H1 (cell line): ENCODE data around the gene MYL11. TPM values are rescaled to one million over a fixed set of nuclear protein-coding genes. Genes with fewer than 3 reads are reported as not detected.
"Not testable (repeated sequence)": the region's sequence is repeated elsewhere in the genome, so short reads cannot be mapped to it uniquely, and the experiment has no call there.

Experiments
- CTCF ChIA-PET: fragments of 300-600 bp; sonication (Branson Sonifier 250); formaldehyde crosslinking; loops from one replicate; lab custom pipeline; 2021; ENCODE audit not compliant: partially characterized antibody; lab: Charles Lee
- POLR2A ChIA-PET: fragments of 300-600 bp; sonication (Branson Sonifier 250); formaldehyde crosslinking; loops from one replicate; lab custom pipeline; 2021; ENCODE audit warnings: inconsistent platforms; ENCODE audit not compliant: partially characterized antibody; lab: Charles Lee
- DNase-seq, 2 experiments: peaks; one replicate each; pipeline versions ENCODE4 v3.0.0 to v3.0.0-alpha.2; 2010 to 2022; ENCODE audit warnings: low spot score in 2 of 2, low read depth in 1 of 2, mixed read lengths in 1 of 2
- FAIRE-seq: peaks from 2 replicates; lab custom pipeline; 2011; peaks lifted over from hg19 to GRCh38; lab: Jason Lieb, UNC
- H2AFZ ChIP-seq: 2 replicates; pipeline ENCODE4 v1.8.1; 2012; ENCODE audit warnings: low read length, inconsistent platforms
- H2AK5ac ChIP-seq: 2 replicates; pipeline ENCODE4 v1.6.1; 2013; ENCODE audit warnings: low read depth, low read length
- H2BK120ac ChIP-seq: replicated peaks from 2 replicates; pipeline ENCODE3; 2013; ENCODE audit warnings: low read depth, low read length, inconsistent platforms
- H2BK12ac ChIP-seq: 2 replicates; pipeline ENCODE4 v1.6.1; 2013; ENCODE audit warnings: low read depth, low read length
- H2BK15ac ChIP-seq: 2 replicates; pipeline ENCODE4 v1.6.1; 2013; ENCODE audit warnings: low read length
- H2BK20ac ChIP-seq: 2 replicates; pipeline ENCODE4 v1.6.1; 2013; ENCODE audit warnings: low read length
- H2BK5ac ChIP-seq: 2 replicates; pipeline ENCODE4 v1.6.1; 2013; ENCODE audit warnings: low read depth, low read length
- H3K14ac ChIP-seq: 2 replicates; pipeline ENCODE4 v1.6.1; 2013; ENCODE audit warnings: inconsistent platforms; ENCODE audit not compliant: insufficient read length
- H3K18ac ChIP-seq: 2 replicates; pipeline ENCODE4 v1.6.1; 2013; ENCODE audit warnings: low read length; ENCODE audit errors: extremely low read depth
- H3K23ac ChIP-seq: 2 replicates; pipeline ENCODE4 v1.6.1; 2013; ENCODE audit warnings: inconsistent platforms; ENCODE audit not compliant: insufficient read length
- H3K23me2 ChIP-seq: 2 replicates; pipeline ENCODE4 v1.6.1; 2013; ENCODE audit warnings: low read depth, low read length
- H3K27ac ChIP-seq: 2 replicates; pipeline ENCODE4 v1.6.1; 2011; ENCODE audit warnings: low read depth, low read length, inconsistent platforms
- H3K27me3 ChIP-seq, 4 experiments: replicated peaks in 1 of 4; 1 replicate in 1 of 4; 2 replicates in 3 of 4; pipeline versions ENCODE4 v1.6.1 to v1.8.1; 2011 to 2013; ENCODE audit warnings: low read length in 3 of 4, mild to moderate bottlenecking in 3 of 4, inconsistent platforms in 2 of 4, mixed read lengths in 2 of 4, moderate library complexity in 1 of 4; ENCODE audit not compliant: control insufficient read depth in 3 of 4, insufficient read depth in 3 of 4; ENCODE audit errors: extremely low read depth in 1 of 4
- H3K36me3 ChIP-seq, 4 experiments: 2 replicates each; pipeline versions ENCODE4 v1.6.1 to v1.8.1; 2011 to 2013; ENCODE audit warnings: mild to moderate bottlenecking in 4 of 4, low read length in 3 of 4, moderate library complexity in 2 of 4, control low read depth in 1 of 4, inconsistent platforms in 1 of 4; ENCODE audit not compliant: insufficient read depth in 4 of 4, control insufficient read depth in 2 of 4
- H3K4ac ChIP-seq: replicated peaks from 2 replicates; pipeline ENCODE3; 2013; ENCODE audit warnings: low read length, low read depth, mixed read lengths, inconsistent platforms; ENCODE audit not compliant: insufficient read length
- H3K4me1 ChIP-seq, 4 experiments: replicated peaks in 1 of 4; 1 replicate in 1 of 4; 2 replicates in 3 of 4; pipeline versions ENCODE4 v1.6.1 to v1.8.1; 2011 to 2013; ENCODE audit warnings: low read length in 3 of 4, inconsistent platforms in 2 of 4, mixed read lengths in 1 of 4; ENCODE audit not compliant: insufficient read depth in 4 of 4, control insufficient read depth in 3 of 4
- H3K4me2 ChIP-seq, 2 experiments: 2 replicates each; pipeline versions ENCODE4 v1.6.1 to v1.8.1; 2011 to 2013; ENCODE audit warnings: low read depth in 2 of 2, low read length in 2 of 2, control low read depth in 1 of 2, inconsistent platforms in 1 of 2, mild to moderate bottlenecking in 1 of 2; ENCODE audit not compliant: insufficient read depth in 1 of 2
- H3K4me3 ChIP-seq, 4 experiments: fragments of 200-600, 300-600 bp in 1 of 4; sonication (generic), shearing (Covaris generic), sonication (Bioruptor Twin) in 1 of 4; 2 replicates each; pipeline versions ENCODE4 v1.5.1 to v1.8.1; 2011 to 2016; ENCODE audit warnings: low read length in 4 of 4, low read depth in 3 of 4, control low read depth in 2 of 4, inconsistent platforms in 2 of 4, mild to moderate bottlenecking in 2 of 4, mixed read lengths in 1 of 4, moderate library complexity in 1 of 4; ENCODE audit not compliant: insufficient read depth in 2 of 4; ENCODE audit errors: extremely low read depth in 1 of 4
- H3K56ac ChIP-seq: replicated peaks from 2 replicates; pipeline ENCODE3; 2013; ENCODE audit warnings: low read depth, mild to moderate bottlenecking, mixed read lengths, low read length, inconsistent platforms; ENCODE audit not compliant: insufficient read length
- H3K79me1 ChIP-seq: 2 replicates; pipeline ENCODE4 v1.6.1; 2013; ENCODE audit warnings: low read depth, low read length, control low read depth
- H3K79me2 ChIP-seq, 2 experiments: 2 replicates each; pipeline versions ENCODE4 v1.6.1 to v1.8.1; 2012 to 2013; ENCODE audit warnings: low read length in 2 of 2, mild to moderate bottlenecking in 2 of 2, inconsistent platforms in 1 of 2; ENCODE audit not compliant: insufficient read depth in 2 of 2, control insufficient read depth in 1 of 2
- H3K9ac ChIP-seq, 4 experiments: replicated peaks in 1 of 4; 1 replicate in 1 of 4; 2 replicates in 3 of 4; pipeline versions ENCODE4 v1.6.1 to v1.8.1; 2011 to 2013; ENCODE audit warnings: low read depth in 3 of 4, low read length in 3 of 4, control low read depth in 2 of 4, mild to moderate bottlenecking in 2 of 4, moderate library complexity in 2 of 4, inconsistent platforms in 1 of 4; ENCODE audit errors: extremely low read depth in 1 of 4
- H3K9me3 ChIP-seq, 2 experiments: 2 replicates each; pipeline versions ENCODE4 v1.6.1 to v1.8.1; 2012 to 2013; ENCODE audit warnings: mild to moderate bottlenecking in 2 of 2, moderate library complexity in 2 of 2, control low read depth in 1 of 2, inconsistent platforms in 1 of 2, low read depth in 1 of 2, low read length in 1 of 2, mixed read lengths in 1 of 2; ENCODE audit not compliant: insufficient read depth in 2 of 2
- H4K20me1 ChIP-seq, 2 experiments: replicated peaks in 1 of 2; 2 replicates each; pipeline versions ENCODE3 to v1.8.1; 2011 to 2013; ENCODE audit warnings: inconsistent platforms in 2 of 2, low read length in 2 of 2, mild to moderate bottlenecking in 1 of 2; ENCODE audit not compliant: insufficient read depth in 2 of 2, control insufficient read depth in 1 of 2
- H4K5ac ChIP-seq: 2 replicates; pipeline ENCODE4 v1.6.1; 2013; ENCODE audit warnings: low read length, low read depth, mixed read lengths, inconsistent platforms; ENCODE audit not compliant: insufficient read length
- H4K8ac ChIP-seq: 2 replicates; pipeline ENCODE4 v1.8.0; 2013; ENCODE audit warnings: mild to moderate bottlenecking, moderate library complexity, low read length, inconsistent platforms; ENCODE audit not compliant: insufficient read depth; ENCODE audit errors: extremely low read depth
- H4K91ac ChIP-seq: replicated peaks from 2 replicates; pipeline ENCODE3; 2013; ENCODE audit warnings: low read length, mixed read lengths, inconsistent platforms; ENCODE audit not compliant: insufficient read length
- HDAC6 ChIP-seq: IDR thresholded peaks from one replicate; pipeline ENCODE4 v1.7.1; 2012; ENCODE audit warnings: low read depth, mild to moderate bottlenecking, inconsistent platforms, low read length, moderate library complexity
- SP1 ChIP-seq: IDR thresholded peaks from 2 replicates; pipeline ENCODE4 v1.6.1; 2011; ENCODE audit warnings: low read depth, low read length
- SRF ChIP-seq: IDR thresholded peaks from 2 replicates; pipeline ENCODE4 v1.6.1; 2011; ENCODE audit warnings: mild to moderate bottlenecking, low read depth, low read length, moderate library complexity
- SUZ12 ChIP-seq: fragments of 200-600 bp; sonication (generic); IDR thresholded peaks from 2 replicates; pipeline ENCODE4 v1.6.1; 2012; ENCODE audit warnings: mild to moderate bottlenecking, inconsistent platforms, low read length, moderate library complexity, mixed read lengths
- TAF1 ChIP-seq: IDR thresholded peaks from 2 replicates; pipeline ENCODE4 v1.6.1; 2011; ENCODE audit warnings: mild to moderate bottlenecking, low read depth, low read length
- TBP ChIP-seq: IDR thresholded peaks from 2 replicates; pipeline ENCODE4 v1.6.1; 2011; ENCODE audit warnings: low read depth, low read length, improper control_type of control experiment
- YY1 ChIP-seq: IDR thresholded peaks from 2 replicates; pipeline ENCODE4 v1.6.1; 2011; ENCODE audit warnings: low read depth, mild to moderate bottlenecking, low read length
- WGBS, 2 experiments: shearing (Covaris generic) in 1 of 2; methylation state at CpG; one replicate each; pipeline versions ENCODE4 v1.1.6 to v1.1.7; 2013 to 2015; ENCODE audit warnings: low lambda C conversion rate in 2 of 2, mixed read lengths in 2 of 2, inconsistent platforms in 1 of 2, low coverage in 1 of 2, missing lambda C conversion rate in 1 of 2; ENCODE audit not compliant: insufficient replicate concordance in 2 of 2, insufficient coverage in 1 of 2, insufficient read length in 1 of 2; ENCODE audit errors: extremely low coverage in 1 of 2, missing lambda C conversion rate in 1 of 2; 5-methylcytosine and 5-hydroxymethylcytosine counted together
- polyA plus RNA-seq, 7 experiments: library from polyadenylated mRNA; depleted of rRNA in 3 of 7; stranded (reverse) in 5 of 7; unstranded in 2 of 7; fragments of >200 nt in 5 of 7; fragments of 200-250 nt in 2 of 7; gene quantifications; 1 replicate in 5 of 7; 2 replicates in 1 of 7; 4 replicates in 1 of 7; pipeline versions ENCODE4 v1.2.1 to v1.2.3, GENCODE V29; 2011 to 2013; ENCODE audit warnings: missing spikeins in 2 of 7, mixed read lengths in 2 of 7
- total RNA-seq: library from RNA; stranded (reverse); fragmentation: NEBNext Ultra II Directional; extraction: Animal tissue kit (Norgen Biotek cat#: 25700); gene quantifications from 2 replicates; pipeline ENCODE4 v1.2.1, GENCODE V29; 2021

MYL11 gene
- total and polyA plus RNA-seq, 2 of the 8 experiments (the other 6 are each of a cell fraction or from before 2014, with no cell fraction given), result 1.2 to 1.4 TPM

DNA sequence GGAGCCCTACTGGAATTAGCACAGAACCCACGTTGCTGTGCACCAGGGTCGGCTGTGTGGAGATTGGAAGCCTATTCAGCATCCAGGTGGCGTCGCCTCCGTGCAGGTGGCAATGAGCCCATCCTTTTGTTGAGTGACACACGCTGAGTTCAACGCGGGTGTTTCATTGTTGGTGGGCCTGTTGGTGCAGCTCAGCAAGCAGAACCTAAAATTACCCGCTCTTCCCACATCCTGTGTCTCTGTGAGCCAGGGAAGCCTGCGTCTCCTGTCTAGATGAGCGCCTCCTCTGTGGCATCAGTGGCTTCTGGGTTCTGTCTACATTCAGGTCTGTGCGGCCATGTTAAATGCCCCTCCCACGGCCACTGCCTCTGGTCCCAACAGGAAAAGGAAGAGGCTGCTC, 34.0 kb upstream of the MYL11 start (continued):
- TF ChIP-seq SUZ12 (no peak), TAF1 (no peak), TBP (no peak), SP1 (no peak), HDAC6 (no peak), SRF (no peak), YY1 (no peak)

GRCh38 chr16:30341971-30342370, 32.6 kb upstream of the MYL11 start:
- FAIRE-seq, H3K27me3 ChIP-seq, H3K9me3 ChIP-seq, H2AK5ac ChIP-seq, H4K5ac ChIP-seq, DNase-seq, H3K27ac ChIP-seq, H2BK120ac ChIP-seq, H2AFZ ChIP-seq, H4K20me1 ChIP-seq, H3K4me1 ChIP-seq, H3K36me3 ChIP-seq, H4K91ac ChIP-seq, H3K4me2 ChIP-seq, H2BK5ac ChIP-seq, H3K4ac ChIP-seq, H3K9ac ChIP-seq, H2BK20ac ChIP-seq, H4K8ac ChIP-seq, H3K56ac ChIP-seq, H3K14ac ChIP-seq, H3K23ac ChIP-seq, H3K18ac ChIP-seq, H3K79me2 ChIP-seq, H3K79me1 ChIP-seq, H2BK15ac ChIP-seq, H3K23me2 ChIP-seq, H3K4me3 ChIP-seq, H2BK12ac ChIP-seq: not testable (repeated sequence)
- ChIA-PET CTCF (interaction anchor here (0.6 to 1.1 kb wide), 2 partner anchors 107 to 177 kb away, joined by 3 to 5 read pairs; no protein-coding TSS in a partner anchor), POLR2A (interaction anchor here (0.8 to 1.4 kb wide), 4 partner anchors 8 to 13 kb away, joined by 4 read pairs; partner anchors contain the start of gene CD2BP2)
- WGBS, 2 experiments, result 87% methylated on average over 8 of the region's 8 CpGs; no CpG with 5 or more reads in 1 of the 2 experiments
